Measurements from ENCODE around the gene STK31. TPM values are rescaled to one million over a fixed set of nuclear protein-coding genes. Genes with fewer than 3 reads are reported as not detected.
"Not testable (repeated sequence)": the region's sequence is repeated elsewhere in the genome, so short reads cannot be mapped to it uniquely, and the experiment has no call there.

Gene STK31
- total and polyA plus RNA-seq, 7 donors, result 0.16 to 0.54 (median 0.23) TPM; not detected in 4

- no peak overlapping the region for H3K27ac ChIP-seq
- no peaks in the 10 kb centered on the region for H3K4me1 ChIP-seq
- peaks cover 0 to 18% (median 4%) of the 10 kb centered on the region in 4 donors for H3K9me3 ChIP-seq
- H3K27me3 ChIP-seq, result no peaks in the 10 kb centered on the region
- no peaks in the 10 kb centered on the region for H3K36me3 ChIP-seq
- no peak overlapping the region for H3K4me3 ChIP-seq
- no peak for TF ChIP-seq POLR2A (IDR thresholded peaks at IDR 0.05)
- no peak for TF ChIP-seq CTCF (IDR thresholded peaks at IDR 0.05)
- no peak for TF ChIP-seq EP300 (IDR thresholded peaks at IDR 0.05)
- TF ChIP-seq POLR2AphosphoS5 (IDR thresholded peaks at IDR 0.05), result no peak
- WGBS, 2 donors, result 90 to 92% methylated on average over 1 of the region's 1 CpG
- intact Hi-C loops (cut with DNase I), result no loop called here
- DNase-seq, result no peak
These were observed 36.6 kb downstream of the STK31 start for GRCh38 chr7:23746629-23747028.

- DNase-seq, result no peak
- 83 to 84% methylated on average over 1 of the region's 1 CpG for WGBS, 2 donors
- H3K4me1 ChIP-seq, result no peaks in the 10 kb centered on the region
- H3K9me3 ChIP-seq, result no peaks in the 10 kb centered on the region
- no peaks in the 10 kb centered on the region for H3K36me3 ChIP-seq
- H3K4me3 ChIP-seq, result no peak overlapping the region
- TF ChIP-seq POLR2A (IDR thresholded peaks at IDR 0.05) (no peak), CTCF (IDR thresholded peaks at IDR 0.05) (no peak), POLR2AphosphoS5 (IDR thresholded peaks at IDR 0.05) (no peak), EP300 (IDR thresholded peaks at IDR 0.05) (no peak)
- no peaks in the 10 kb centered on the region for H3K27me3 ChIP-seq
- H3K27ac ChIP-seq, result no peak overlapping the region
- intact Hi-C loops (cut with DNase I), result no loop called here
These were observed 41.8 kb downstream of the STK31 start for GRCh38 chr7:23751852-23752251.

- WGBS, 2 donors, result 28 to 70% methylated on average over 3 of the region's 3 CpGs
- H3K9me3 ChIP-seq; DNase-seq; H3K27me3 ChIP-seq; intact Hi-C loops (cut with DNase I); H3K4me3 ChIP-seq; H3K4me1 ChIP-seq; H3K36me3 ChIP-seq; H3K27ac ChIP-seq: not testable (repeated sequence)
These were observed 48.8 kb downstream of the STK31 start for GRCh38 chr7:23758839-23759238.

GRCh38 chr7:23759671-23760391 lies 49.8 kb downstream of the STK31 start:
- no peak for DNase-seq
- Histone ChIP-seq H3K27me3 (no peaks in the 10 kb centered on the region), H3K36me3 (no peaks in the 10 kb centered on the region), H3K27ac (no peak overlapping the region), H3K4me1 (no peaks in the 10 kb centered on the region), H3K4me3 (no peak overlapping the region), H3K9me3 (no peaks in the 10 kb centered on the region)
- intact Hi-C loops (cut with DNase I), result no loop called here
- TF ChIP-seq EP300 (IDR thresholded peaks at IDR 0.05) (no peak), CTCF (IDR thresholded peaks at IDR 0.05) (no peak), POLR2A (IDR thresholded peaks at IDR 0.05) (no peak), POLR2AphosphoS5 (IDR thresholded peaks at IDR 0.05) (no peak)

- intact Hi-C loops (cut with DNase I), result no loop called here
- Histone ChIP-seq H3K4me1 (no peaks in the 10 kb centered on the region), H3K36me3 (no peaks in the 10 kb centered on the region), H3K27me3 (no peaks in the 10 kb centered on the region), H3K27ac (no peak overlapping the region), H3K9me3 (no peaks in the 10 kb centered on the region), H3K4me3 (no peak overlapping the region)
- no peak for DNase-seq
- TF ChIP-seq POLR2A (IDR thresholded peaks at IDR 0.05), result no peak
- TF ChIP-seq EP300 (IDR thresholded peaks at IDR 0.05), result no peak
- TF ChIP-seq POLR2AphosphoS5 (IDR thresholded peaks at IDR 0.05), result no peak
- TF ChIP-seq CTCF (IDR thresholded peaks at IDR 0.05), result no peak
- 23 to 68% methylated on average over 3 of the region's 3 CpGs for WGBS, 2 donors
These were observed 55.9 kb downstream of the STK31 start for GRCh38 chr7:23765943-23766342.
